Muscle of leg (tissue), 11 donors: Measurements from ENCODE around the gene CAMTA1. TPM values are rescaled to one million over a fixed set of nuclear protein-coding genes. Genes with fewer than 3 reads are reported as not detected.

Experiments
- DNase-seq: peaks from one replicate; pipeline ENCODE4 v3.0.0; 2013
- H3K27ac ChIP-seq: one replicate; pipeline ENCODE4 v1.5.1; 2013; ENCODE audit warnings: mild to moderate bottlenecking, low read length, control low read depth
- H3K27me3 ChIP-seq: one replicate; pipeline ENCODE4 v1.6.1; 2013; ENCODE audit warnings: low read length; ENCODE audit not compliant: control insufficient read depth, insufficient read depth
- H3K36me3 ChIP-seq: one replicate; pipeline ENCODE4 v1.6.1; 2013; ENCODE audit warnings: low read length; ENCODE audit not compliant: control insufficient read depth, insufficient read depth
- H3K4me1 ChIP-seq: one replicate; pipeline ENCODE4 v1.6.1; 2013; ENCODE audit warnings: low read length; ENCODE audit not compliant: control insufficient read depth, insufficient read depth
- H3K4me3 ChIP-seq: one replicate; pipeline ENCODE4 v1.5.1; 2013; ENCODE audit warnings: low read length, control low read depth
- H3K9me3 ChIP-seq: replicated peaks from 2 replicates; pipeline ENCODE4 v1.6.1; 2013; ENCODE audit warnings: low read depth, low read length; ENCODE audit not compliant: control insufficient read depth
- WGBS: methylation state at CpG from one replicate; pipeline ENCODE4 v1.1.5; 2013; ENCODE audit warnings: missing lambda C conversion rate; ENCODE audit not compliant: insufficient coverage; 5-methylcytosine and 5-hydroxymethylcytosine counted together
- polyA plus RNA-seq, 8 donors: library from polyadenylated mRNA; unstranded; fragments of 120-200 nt; gene quantifications; one replicate each; pipeline versions ENCODE4 v1.2.1 to v1.2.3, GENCODE V29; 2013; ENCODE audit warnings: inconsistent platforms in 1 of 8, low replicate concordance in 1 of 8; ENCODE audit not compliant: insufficient read length in 8 of 8, insufficient read depth in 1 of 8
- total RNA-seq: library from RNA; stranded (reverse); fragments of 120-200 nt; gene quantifications from one replicate; pipeline ENCODE4 v1.2.4, GENCODE V29; 2013

Gene CAMTA1
- total and polyA plus RNA-seq, 9 donors, result 36.4 to 56.4 (median 47.7) TPM

- no peak overlapping the region for H3K27ac ChIP-seq
- no peaks in the 10 kb centered on the region for H3K36me3 ChIP-seq
- H3K9me3 ChIP-seq, result no peaks in the 10 kb centered on the region
- H3K27me3 ChIP-seq, result peaks cover 5% of the 10 kb centered on the region
- no peak for DNase-seq
- 100% methylated on average over 1 of the region's 5 CpGs for WGBS
- no peaks in the 10 kb centered on the region for H3K4me1 ChIP-seq
- H3K4me3 ChIP-seq, result no peak overlapping the region
These were observed 413.4 kb downstream of the CAMTA1 start for GRCh38 chr1:7198664-7199063.

GRCh38 chr1:7199077-7199779, 414.0 kb downstream of the CAMTA1 start:
- Histone ChIP-seq H3K4me1 (no peaks in the 10 kb centered on the region), H3K27me3 (peaks cover 5% of the 10 kb centered on the region), H3K9me3 (no peaks in the 10 kb centered on the region), H3K36me3 (no peaks in the 10 kb centered on the region), H3K27ac (no peak overlapping the region), H3K4me3 (no peak overlapping the region)
- DNase-seq, result no peak
- WGBS, result 43% methylated on average over 14 of the region's 27 CpGs

DNA sequence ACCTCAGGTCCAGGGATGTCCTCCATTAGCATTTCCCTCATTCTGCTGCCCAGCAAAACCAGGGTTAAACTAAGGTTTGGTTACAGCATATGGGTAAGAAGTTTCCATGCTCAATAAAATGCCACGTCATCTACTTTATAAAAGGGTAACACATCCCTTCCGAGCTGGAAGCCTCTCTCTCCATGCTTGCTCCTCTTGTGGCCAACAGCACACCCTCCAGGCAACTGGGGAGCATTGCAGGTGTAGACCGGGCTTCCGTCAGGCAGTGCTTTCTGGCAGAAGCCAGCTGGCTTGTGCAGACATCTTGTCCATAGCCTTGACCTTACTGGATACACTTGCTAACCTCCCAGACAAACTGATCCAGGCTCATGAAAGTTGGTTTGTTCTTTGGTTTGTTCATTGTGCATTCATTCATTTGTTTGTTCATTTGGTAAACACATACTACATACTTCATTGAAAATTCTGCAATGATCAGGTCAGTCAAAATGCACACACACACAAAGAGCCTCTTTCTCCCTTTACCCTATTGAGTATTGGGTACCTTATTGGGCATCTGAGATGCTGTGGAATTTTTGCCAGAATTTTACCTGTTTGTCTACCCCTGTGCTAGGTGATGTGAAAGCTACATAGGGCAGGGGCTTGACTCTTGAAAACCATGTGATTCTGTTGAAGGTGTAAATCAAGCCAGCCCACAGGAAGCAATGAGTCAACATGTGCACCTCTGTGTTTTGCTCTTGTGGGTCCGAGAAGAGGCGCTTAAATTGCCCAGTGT, 422.8 kb downstream of the CAMTA1 start:
- 77% methylated on average over 2 of the region's 6 CpGs for WGBS
- Histone ChIP-seq H3K36me3 (no peaks in the 10 kb centered on the region), H3K9me3 (no peaks in the 10 kb centered on the region), H3K27ac (no peak overlapping the region), H3K27me3 (no peaks in the 10 kb centered on the region), H3K4me3 (no peak overlapping the region), H3K4me1 (no peaks in the 10 kb centered on the region)
- peak; percentile 16 for DNase-seq

- H3K4me1 ChIP-seq, result no peaks in the 10 kb centered on the region
- no peak overlapping the region for H3K27ac ChIP-seq
- no peaks in the 10 kb centered on the region for H3K27me3 ChIP-seq
- DNase-seq, result no peak
- whole genome bisulfite sequencing, result 83% methylated on average over 2 of the region's 7 CpGs
- no peaks in the 10 kb centered on the region for H3K9me3 ChIP-seq
- no peaks in the 10 kb centered on the region for H3K36me3 ChIP-seq
- H3K4me3 ChIP-seq, result no peak overlapping the region
These were observed 423.5 kb downstream of the CAMTA1 start for GRCh38 chr1:7208647-7209180.

GRCh38 chr1:7209336-7209735, 424.1 kb downstream of the CAMTA1 start:
- WGBS, result 39% methylated on average over 2 of the region's 3 CpGs
- no peaks in the 10 kb centered on the region for H3K9me3 ChIP-seq
- H3K4me3 ChIP-seq, result no peak overlapping the region
- no peak for DNase-seq
- H3K27me3 ChIP-seq, result no peaks in the 10 kb centered on the region
- no peaks in the 10 kb centered on the region for H3K36me3 ChIP-seq
- H3K27ac ChIP-seq, result no peak overlapping the region
- no peaks in the 10 kb centered on the region for H3K4me1 ChIP-seq

GRCh38 chr1:7218210-7218832, 433.1 kb downstream of the CAMTA1 start:
- Histone ChIP-seq H3K27ac (no peak overlapping the region), H3K36me3 (no peaks in the 10 kb centered on the region), H3K4me3 (no peak overlapping the region), H3K4me1 (no peaks in the 10 kb centered on the region), H3K9me3 (no peaks in the 10 kb centered on the region), H3K27me3 (no peaks in the 10 kb centered on the region)
- no CpG with 5 or more reads among the region's 9 CpGs for WGBS
- DNase-seq, result no peak

DNA sequence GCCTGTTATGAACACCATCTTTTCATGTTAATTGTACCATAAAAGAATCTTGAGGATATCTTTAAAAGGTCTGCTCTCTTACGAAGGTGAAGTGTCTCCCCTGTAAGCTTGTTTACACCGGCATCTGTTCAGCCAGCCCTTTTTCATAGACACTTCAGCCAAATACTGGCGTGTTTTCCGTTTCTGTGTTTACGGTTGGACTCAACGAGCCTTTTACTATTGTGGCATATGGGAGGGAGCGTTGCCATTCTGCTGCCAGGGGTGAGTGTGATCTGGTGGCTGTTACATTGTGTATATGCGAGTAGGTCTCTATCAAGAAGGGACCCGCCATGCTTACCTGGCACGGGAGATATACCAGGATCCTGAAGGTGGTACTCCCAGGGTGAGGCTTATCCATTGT, 433.8 kb downstream of the CAMTA1 start:
- 84% methylated on average over 9 of the region's 10 CpGs for WGBS

DNA sequence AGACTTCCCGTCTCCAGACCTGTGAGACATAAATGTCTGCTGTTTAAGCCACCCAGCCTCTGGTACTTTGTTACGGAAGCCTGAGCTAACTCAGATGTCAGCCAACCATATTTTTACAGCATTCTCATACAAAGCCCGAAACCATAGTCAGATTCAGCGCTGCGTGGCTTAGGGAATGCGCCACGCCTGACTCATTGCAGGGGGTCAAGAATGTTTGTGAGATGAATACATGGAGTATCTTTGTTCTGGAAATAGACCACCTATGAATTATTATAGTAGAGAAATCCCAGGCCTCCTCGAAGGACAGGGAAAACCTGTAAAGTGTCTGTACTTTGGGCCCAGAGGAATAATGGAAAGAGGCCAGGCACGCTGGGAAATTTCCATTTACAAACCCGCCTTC, 434.8 kb downstream of the CAMTA1 start:
- Histone ChIP-seq H3K9me3 (no peaks in the 10 kb centered on the region), H3K4me1 (peaks cover 9% of the 10 kb centered on the region), H3K27ac (no peak overlapping the region), H3K36me3 (no peaks in the 10 kb centered on the region), H3K27me3 (no peaks in the 10 kb centered on the region), H3K4me3 (no peak overlapping the region)
- DNase-seq, result no peak
- WGBS, result 92% methylated on average over 4 of the region's 10 CpGs

More for the DNA sequence above, 433.8 kb downstream of the CAMTA1 start:
- H3K4me3 ChIP-seq, result no peak overlapping the region
- H3K4me1 ChIP-seq, result peaks cover 3% of the 10 kb centered on the region
- no peak overlapping the region for H3K27ac ChIP-seq
- H3K9me3 ChIP-seq, result no peaks in the 10 kb centered on the region
- DNase-seq, result no peak
- H3K27me3 ChIP-seq, result no peaks in the 10 kb centered on the region
- no peaks in the 10 kb centered on the region for H3K36me3 ChIP-seq

GRCh38 chr1:7220712-7221252, 435.5 kb downstream of the CAMTA1 start:
- no peaks in the 10 kb centered on the region for H3K27me3 ChIP-seq
- H3K9me3 ChIP-seq, result no peaks in the 10 kb centered on the region
- H3K4me3 ChIP-seq, result no peak overlapping the region
- no peaks in the 10 kb centered on the region for H3K36me3 ChIP-seq
- DNase-seq, result no peak
- WGBS, result 81% methylated on average over 11 of the region's 13 CpGs
- H3K27ac ChIP-seq, result no peak overlapping the region
- H3K4me1 ChIP-seq, result peaks cover 9% of the 10 kb centered on the region
